ENCODE data around the gene COPE. TPM values are rescaled to one million over a fixed set of nuclear protein-coding genes. Genes with fewer than 3 reads are reported as not detected.

The COPE gene
- total RNA-seq, 4 donors from 2014 or later, result 169 to 229 (median 203) TPM

DNA sequence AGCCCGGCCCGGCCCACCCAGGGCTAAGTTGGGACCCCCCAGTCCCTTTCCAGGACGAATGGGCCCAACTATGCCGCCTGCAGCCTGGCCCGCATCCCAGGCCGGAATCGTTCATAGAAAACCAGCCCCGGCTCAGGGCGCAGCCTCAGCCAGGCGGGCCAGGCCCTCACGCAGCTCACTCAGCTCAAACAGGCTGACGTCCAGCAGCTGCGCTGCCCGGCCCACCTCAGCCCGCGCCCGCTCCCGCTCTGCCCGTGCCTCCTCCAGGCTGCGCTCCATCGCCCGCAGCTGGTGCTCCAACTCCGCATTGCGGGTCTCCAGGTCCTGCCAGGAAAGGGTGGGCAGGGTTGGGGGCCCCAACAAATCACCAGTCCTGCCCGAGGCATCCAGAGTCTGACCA, 10.1 kb upstream of the COPE start:
- no peaks in the 10 kb centered on the region for H3K9me3 ChIP-seq
- no peak overlapping the region for H3K4me3 ChIP-seq
- no peaks in the 10 kb centered on the region for H3K4me1 ChIP-seq
- intact Hi-C loops (cut with DNase I; ENCODE audit: low total_unique reads), result no loop called here
- H3K27ac ChIP-seq, result no peak overlapping the region
- no peak for ATAC-seq
- H3K27me3 ChIP-seq, result no peaks in the 10 kb centered on the region
- in situ Hi-C loops (cut with MboI; ENCODE audit: low sequenced_read_pairs in 4 of 4), result no loop called here
- DNase-seq, result no peak
- no peak for TF ChIP-seq POLR2A (IDR thresholded peaks at IDR 0.05)
- TF ChIP-seq, protein P1, sequence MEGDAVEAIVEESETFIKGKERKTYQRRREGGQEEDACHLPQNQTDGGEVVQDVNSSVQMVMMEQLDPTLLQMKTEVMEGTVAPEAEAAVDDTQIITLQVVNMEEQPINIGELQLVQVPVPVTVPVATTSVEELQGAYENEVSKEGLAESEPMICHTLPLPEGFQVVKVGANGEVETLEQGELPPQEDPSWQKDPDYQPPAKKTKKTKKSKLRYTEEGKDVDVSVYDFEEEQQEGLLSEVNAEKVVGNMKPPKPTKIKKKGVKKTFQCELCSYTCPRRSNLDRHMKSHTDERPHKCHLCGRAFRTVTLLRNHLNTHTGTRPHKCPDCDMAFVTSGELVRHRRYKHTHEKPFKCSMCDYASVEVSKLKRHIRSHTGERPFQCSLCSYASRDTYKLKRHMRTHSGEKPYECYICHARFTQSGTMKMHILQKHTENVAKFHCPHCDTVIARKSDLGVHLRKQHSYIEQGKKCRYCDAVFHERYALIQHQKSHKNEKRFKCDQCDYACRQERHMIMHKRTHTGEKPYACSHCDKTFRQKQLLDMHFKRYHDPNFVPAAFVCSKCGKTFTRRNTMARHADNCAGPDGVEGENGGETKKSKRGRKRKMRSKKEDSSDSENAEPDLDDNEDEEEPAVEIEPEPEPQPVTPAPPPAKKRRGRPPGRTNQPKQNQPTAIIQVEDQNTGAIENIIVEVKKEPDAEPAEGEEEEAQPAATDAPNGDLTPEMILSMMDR (IDR thresholded peaks at IDR 0.05 in 4 of 5, conservative IDR thresholded peaks at IDR 0.05 in 1 of 5), result no peak
- peaks cover 0 to 60% of the 10 kb centered on the region in 2 donors for H3K36me3 ChIP-seq

DNA sequence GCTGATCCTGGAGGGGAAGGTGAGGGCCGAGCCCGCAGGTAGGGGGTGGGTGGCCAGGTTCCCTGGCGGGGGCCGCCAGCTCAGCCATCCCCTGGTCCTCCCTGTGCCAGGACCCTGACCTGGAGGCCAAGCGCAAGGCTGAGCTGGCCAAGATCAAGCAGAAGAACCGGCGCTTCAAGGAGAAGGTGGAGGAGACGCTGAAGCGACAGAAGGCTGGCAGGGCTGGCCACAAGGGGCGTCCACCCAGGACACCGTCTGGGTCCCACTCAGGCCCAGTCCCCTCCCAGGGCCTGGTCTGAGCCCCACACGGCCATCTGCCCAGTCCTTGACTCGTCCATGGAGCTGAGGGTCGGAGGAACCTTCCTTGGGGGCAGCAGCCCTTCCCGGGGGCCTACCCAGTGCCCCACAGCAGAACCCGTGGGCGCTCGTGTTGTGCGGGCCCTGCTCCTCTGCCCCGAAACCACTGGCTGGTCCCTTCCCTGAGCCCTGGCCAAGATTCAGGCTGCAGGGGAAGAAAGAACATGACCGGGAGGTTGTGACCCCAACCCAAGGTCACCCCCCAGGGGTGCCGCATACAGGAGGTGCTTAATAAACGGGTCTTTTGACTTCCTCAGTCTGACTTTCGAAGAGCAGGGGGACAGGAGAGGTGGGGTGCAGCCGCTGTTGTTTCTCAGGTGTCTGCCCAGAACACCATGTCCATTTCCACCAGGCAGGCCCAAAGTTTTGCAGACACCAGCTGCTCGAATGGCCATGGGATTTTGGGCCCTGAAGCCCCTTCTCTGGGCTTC, 9.0 kb upstream of the COPE start:
- DNase-seq (no peak), ATAC-seq (no peak)
- no peaks in the 10 kb centered on the region for H3K27me3 ChIP-seq
- intact Hi-C loops (cut with DNase I; ENCODE audit: low total_unique reads), result no loop called here
- H3K4me3 ChIP-seq, result no peak overlapping the region
- H3K27ac ChIP-seq, result no peak overlapping the region
- H3K4me1 ChIP-seq, result no peaks in the 10 kb centered on the region
- in situ Hi-C loops (cut with MboI; ENCODE audit: low sequenced_read_pairs in 4 of 4), result no loop called here
- TF ChIP-seq, protein P1 (IDR thresholded peaks at IDR 0.05 in 4 of 5, conservative IDR thresholded peaks at IDR 0.05 in 1 of 5), result no peak
- TF ChIP-seq POLR2A (IDR thresholded peaks at IDR 0.05), result no peak
- H3K36me3 ChIP-seq, result peaks cover 0 to 67% of the 10 kb centered on the region in 2 donors
- no peaks in the 10 kb centered on the region for H3K9me3 ChIP-seq

DNA sequence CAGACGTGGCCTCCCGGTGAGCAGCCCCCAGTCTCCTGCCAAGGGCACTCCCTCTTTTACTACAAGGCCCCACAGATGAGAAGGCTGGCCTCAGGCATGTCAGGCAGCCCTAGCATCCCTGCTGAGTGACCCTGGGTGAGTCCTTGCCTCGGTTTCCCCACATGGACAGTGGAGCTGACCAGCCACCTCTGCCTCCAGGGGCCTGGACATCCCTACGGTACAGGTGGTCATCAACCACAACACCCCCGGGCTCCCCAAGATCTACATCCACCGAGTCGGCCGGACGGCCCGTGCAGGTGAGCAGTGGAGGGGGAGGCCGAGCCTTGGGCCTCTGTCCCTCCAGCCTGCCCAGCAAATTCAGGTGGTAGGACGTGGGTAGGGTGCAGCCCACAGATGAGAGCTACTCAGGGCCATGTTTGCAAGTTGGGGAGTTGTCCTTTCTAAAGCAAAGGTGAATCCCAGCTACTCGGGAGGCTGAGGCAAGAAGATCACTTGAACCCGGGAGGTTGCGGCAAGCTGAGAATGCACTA, 5.6 kb upstream of the COPE start:
- Histone ChIP-seq H3K9me3 (no peaks in the 10 kb centered on the region), H3K27me3 (no peaks in the 10 kb centered on the region), H3K27ac (no peak overlapping the region), H3K36me3 (peaks cover 0 to 76% of the 10 kb centered on the region in 2 donors), H3K4me1 (peaks cover 9 to 10% of the 10 kb centered on the region in 2 donors), H3K4me3 (no peak overlapping the region)
- DNase-seq (no peak), ATAC-seq (no peak)
- TF ChIP-seq POLR2A (IDR thresholded peaks at IDR 0.05), result no peak
- TF ChIP-seq, protein P1 (IDR thresholded peaks at IDR 0.05 in 4 of 5, conservative IDR thresholded peaks at IDR 0.05 in 1 of 5), result no peak
- intact Hi-C loops (cut with DNase I; ENCODE audit: low total_unique reads), result no loop called here
- in situ Hi-C loops (cut with MboI; ENCODE audit: low sequenced_read_pairs in 4 of 4), result no loop called here

DNA sequence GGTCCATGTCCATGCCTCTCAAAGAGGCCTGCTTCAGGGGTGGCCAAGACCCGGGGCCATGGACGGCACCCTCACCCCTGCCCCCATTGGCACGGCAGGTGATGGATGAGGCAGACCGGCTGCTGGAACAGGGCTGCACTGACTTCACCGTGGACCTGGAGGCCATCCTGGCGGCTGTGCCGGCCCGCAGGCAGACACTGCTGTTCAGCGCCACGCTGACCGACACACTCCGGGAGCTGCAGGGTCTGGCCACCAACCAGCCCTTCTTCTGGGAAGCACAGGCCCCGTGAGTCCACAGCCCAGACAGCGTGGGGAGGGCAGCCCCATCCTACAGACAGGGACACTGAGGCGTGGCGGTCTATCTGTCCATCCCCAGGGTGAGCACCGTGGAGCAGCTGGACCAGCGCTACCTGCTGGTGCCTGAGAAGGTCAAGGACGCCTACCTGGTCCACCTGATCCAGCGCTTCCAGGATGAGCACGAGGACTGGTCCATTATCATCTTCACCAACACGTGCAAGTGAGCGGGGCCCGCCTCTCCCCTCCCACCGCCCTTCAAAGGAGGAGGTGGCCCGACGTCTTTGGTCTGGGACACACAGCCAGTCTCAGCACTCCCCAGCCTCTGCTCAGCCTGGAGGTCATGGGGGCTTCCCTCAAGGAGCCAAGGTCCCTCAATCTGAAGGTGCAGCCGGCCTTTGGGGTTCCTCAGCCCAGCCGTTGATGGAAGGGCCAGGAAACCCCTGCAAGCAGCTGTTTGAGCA, 3.2 kb upstream of the COPE start:
- no peak overlapping the region for H3K4me3 ChIP-seq
- ATAC-seq (no peak), DNase-seq (no peak)
- in situ Hi-C loops (cut with MboI; ENCODE audit: low sequenced_read_pairs in 4 of 4) (no loop called here), intact Hi-C loops (cut with DNase I; ENCODE audit: low total_unique reads) (no loop called here)
- no peaks in the 10 kb centered on the region for H3K27me3 ChIP-seq
- H3K4me1 ChIP-seq, result peaks cover 21 to 23% of the 10 kb centered on the region in 2 donors
- H3K27ac ChIP-seq, result no peak overlapping the region
- H3K36me3 ChIP-seq, result peaks cover 0 to 61% of the 10 kb centered on the region in 2 donors
- TF ChIP-seq POLR2A (IDR thresholded peaks at IDR 0.05), result no peak
- TF ChIP-seq, protein P1 (IDR thresholded peaks at IDR 0.05 in 4 of 5, conservative IDR thresholded peaks at IDR 0.05 in 1 of 5), result no peak
- H3K9me3 ChIP-seq, result no peaks in the 10 kb centered on the region

Measured in gastrocnemius medialis (tissue), 4 donors.